ENCODE data around the gene DYSF. TPM values are rescaled to one million over a fixed set of nuclear protein-coding genes. Genes with fewer than 3 reads are reported as not detected.

The DYSF gene
- polyA plus RNA-seq, 4 donors = 0.67 to 5.0 (median 3.2) TPM

DNA sequence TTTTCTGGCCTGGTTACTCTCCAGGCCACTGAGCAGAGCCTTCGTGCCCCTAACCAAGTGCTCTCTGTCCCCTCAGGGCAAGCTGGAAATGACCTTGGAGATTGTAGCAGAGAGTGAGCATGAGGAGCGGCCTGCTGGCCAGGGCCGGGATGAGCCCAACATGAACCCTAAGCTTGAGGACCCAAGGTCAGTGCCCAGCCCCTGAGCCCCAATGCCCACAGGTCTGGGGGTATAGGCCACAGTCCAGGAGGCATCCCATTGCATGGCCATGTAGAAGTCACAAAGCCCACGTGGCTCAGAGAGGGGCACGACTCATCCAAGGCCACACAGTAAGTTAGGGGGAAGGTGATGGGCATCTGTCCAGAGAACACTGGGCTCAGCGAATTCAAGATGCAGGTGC is 227.6 kb downstream of the DYSF start:
- H3K9me3 ChIP-seq (ENCODE audit: control insufficient read depth in 2 of 2, insufficient read depth in 1 of 2, low read depth in 1 of 2, low read length in 1 of 2) = no peaks in the 10 kb centered on the region
- FAIRE-seq = no peak
- 75 to 87% (median 80%) methylated on average over 6 of the region's 6 CpGs for WGBS, 3 donors
- no peak for DNase-seq
- H3K36me3 ChIP-seq (ENCODE audit: control insufficient read depth in 3 of 3, insufficient read depth in 2 of 3, low read depth in 1 of 3, low read length in 3 of 3) = no peaks in the 10 kb centered on the region
- no peak overlapping the region for H3K27ac ChIP-seq (ENCODE audit: low read depth in 1 of 3, low read length in 2 of 3)
- no peaks in the 10 kb centered on the region for H3K4me1 ChIP-seq (ENCODE audit: control insufficient read depth in 3 of 3, insufficient read depth in 2 of 3, low read depth in 1 of 3, low read length in 2 of 3)
- H3K4me3 ChIP-seq (ENCODE audit: low read depth in 1 of 3, low read length in 3 of 3) = no peak overlapping the region
- no peaks in the 10 kb centered on the region for H3K27me3 ChIP-seq (ENCODE audit: control insufficient read depth in 3 of 3, insufficient read depth in 3 of 3, low read length in 3 of 3)

GRCh38 chr2:71681626-71682025 is 228.3 kb downstream of the DYSF start:
- 91 to 92% (median 91%) methylated on average over 5 of the region's 5 CpGs for WGBS, 3 donors

GRCh38 chr2:71682341-71682740 is 229.0 kb downstream of the DYSF start:
- FAIRE-seq = no peak
- H3K4me1 ChIP-seq (ENCODE audit: control insufficient read depth in 3 of 3, insufficient read depth in 2 of 3, low read depth in 1 of 3, low read length in 2 of 3) = no peaks in the 10 kb centered on the region
- H3K4me3 ChIP-seq (ENCODE audit: low read depth in 1 of 3, low read length in 3 of 3) = no peak overlapping the region
- H3K36me3 ChIP-seq (ENCODE audit: control insufficient read depth in 3 of 3, insufficient read depth in 2 of 3, low read depth in 1 of 3, low read length in 3 of 3) = no peaks in the 10 kb centered on the region
- no peak overlapping the region for H3K27ac ChIP-seq (ENCODE audit: low read depth in 1 of 3, low read length in 2 of 3)
- H3K9me3 ChIP-seq (ENCODE audit: control insufficient read depth in 2 of 2, insufficient read depth in 1 of 2, low read depth in 1 of 2, low read length in 1 of 2) = no peaks in the 10 kb centered on the region
- 88 to 95% (median 91%) methylated on average over 11 of the region's 11 CpGs for WGBS, 3 donors
- no peaks in the 10 kb centered on the region for H3K27me3 ChIP-seq (ENCODE audit: control insufficient read depth in 3 of 3, insufficient read depth in 3 of 3, low read length in 3 of 3)
- DNase-seq = no peak

More at GRCh38 chr2:71681626-71682025, 228.3 kb downstream of the DYSF start:
- Histone ChIP-seq H3K27ac (ENCODE audit: low read depth in 1 of 3, low read length in 2 of 3) (no peak overlapping the region), H3K9me3 (ENCODE audit: control insufficient read depth in 2 of 2, insufficient read depth in 1 of 2, low read depth in 1 of 2, low read length in 1 of 2) (no peaks in the 10 kb centered on the region), H3K27me3 (ENCODE audit: control insufficient read depth in 3 of 3, insufficient read depth in 3 of 3, low read length in 3 of 3) (no peaks in the 10 kb centered on the region), H3K4me1 (ENCODE audit: control insufficient read depth in 3 of 3, insufficient read depth in 2 of 3, low read depth in 1 of 3, low read length in 2 of 3) (no peaks in the 10 kb centered on the region), H3K4me3 (ENCODE audit: low read depth in 1 of 3, low read length in 3 of 3) (no peak overlapping the region), H3K36me3 (ENCODE audit: control insufficient read depth in 3 of 3, insufficient read depth in 2 of 3, low read depth in 1 of 3, low read length in 3 of 3) (no peaks in the 10 kb centered on the region)
- no peak for FAIRE-seq
- DNase-seq = no peak

- Histone ChIP-seq H3K4me3 (ENCODE audit: low read depth in 1 of 3, low read length in 3 of 3) (no peak overlapping the region), H3K4me1 (ENCODE audit: control insufficient read depth in 3 of 3, insufficient read depth in 2 of 3, low read depth in 1 of 3, low read length in 2 of 3) (no peaks in the 10 kb centered on the region), H3K27ac (ENCODE audit: low read depth in 1 of 3, low read length in 2 of 3) (no peak overlapping the region), H3K27me3 (ENCODE audit: control insufficient read depth in 3 of 3, insufficient read depth in 3 of 3, low read length in 3 of 3) (no peaks in the 10 kb centered on the region), H3K9me3 (ENCODE audit: control insufficient read depth in 2 of 2, insufficient read depth in 1 of 2, low read depth in 1 of 2, low read length in 1 of 2) (no peaks in the 10 kb centered on the region), H3K36me3 (ENCODE audit: control insufficient read depth in 3 of 3, insufficient read depth in 2 of 3, low read depth in 1 of 3, low read length in 3 of 3) (no peaks in the 10 kb centered on the region)
- DNase-seq (peak in 1 of 2 donors; percentile 29), FAIRE-seq (no peak)
- 35 to 54% (median 42%) methylated on average over 6 of the region's 6 CpGs for WGBS, 3 donors
Observed at GRCh38 chr2:71683070-71683469, 229.7 kb downstream of the DYSF start.

- FAIRE-seq (no peak), DNase-seq (no peak)
- Histone ChIP-seq H3K4me3 (ENCODE audit: low read depth in 1 of 3, low read length in 3 of 3) (no peak overlapping the region), H3K9me3 (ENCODE audit: control insufficient read depth in 2 of 2, insufficient read depth in 1 of 2, low read depth in 1 of 2, low read length in 1 of 2) (no peaks in the 10 kb centered on the region), H3K4me1 (ENCODE audit: control insufficient read depth in 3 of 3, insufficient read depth in 2 of 3, low read depth in 1 of 3, low read length in 2 of 3) (no peaks in the 10 kb centered on the region), H3K27ac (ENCODE audit: low read depth in 1 of 3, low read length in 2 of 3) (no peak overlapping the region), H3K27me3 (ENCODE audit: control insufficient read depth in 3 of 3, insufficient read depth in 3 of 3, low read length in 3 of 3) (no peaks in the 10 kb centered on the region), H3K36me3 (ENCODE audit: control insufficient read depth in 3 of 3, insufficient read depth in 2 of 3, low read depth in 1 of 3, low read length in 3 of 3) (no peaks in the 10 kb centered on the region)
- WGBS, 3 donors = 84 to 94% (median 91%) methylated on average over 1 of the region's 1 CpG
Observed at GRCh38 chr2:71683666-71684065, 230.3 kb downstream of the DYSF start.

DNA sequence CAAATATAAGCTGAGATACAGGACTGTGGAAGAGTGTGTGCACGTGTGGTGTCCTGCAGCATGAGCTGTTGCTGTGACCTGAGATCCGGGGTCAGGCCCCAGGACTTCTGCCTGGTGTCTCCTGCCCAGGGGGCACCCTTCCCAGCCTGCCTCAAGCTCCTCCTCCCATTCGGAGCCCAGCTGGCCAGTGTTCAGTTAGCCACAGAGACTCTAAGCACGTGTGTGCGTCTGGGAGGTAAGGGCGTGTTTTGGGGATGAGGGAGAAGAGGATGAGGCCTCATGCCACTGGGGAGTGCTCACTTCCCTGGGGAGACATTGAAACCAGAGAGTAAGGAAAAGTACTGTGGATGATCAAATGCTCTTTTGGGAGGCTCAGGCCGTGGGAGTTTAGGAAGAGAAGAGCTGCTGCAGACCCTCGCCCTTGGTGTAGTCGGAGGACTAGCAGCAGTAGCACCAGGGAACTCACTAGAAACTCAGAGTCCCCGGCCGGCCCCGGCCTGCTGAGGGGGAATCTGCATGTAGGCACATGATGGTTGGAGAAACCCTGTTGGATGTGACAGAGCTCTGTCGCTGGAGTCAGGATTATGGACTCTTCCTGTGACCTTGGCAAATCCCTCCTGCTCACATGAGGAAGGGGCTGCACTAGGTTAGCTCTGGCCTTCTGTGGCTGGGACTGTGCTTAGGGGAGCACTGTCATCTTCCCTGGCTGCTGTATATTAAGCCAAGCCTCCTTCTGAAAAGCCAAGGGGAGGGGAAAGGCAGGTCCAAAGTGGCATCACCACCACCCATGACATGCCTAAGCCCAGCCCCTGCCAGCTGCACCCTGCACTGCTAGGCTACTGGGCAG is 231.1 kb downstream of the DYSF start:
- Histone ChIP-seq H3K4me1 (ENCODE audit: control insufficient read depth in 3 of 3, insufficient read depth in 2 of 3, low read depth in 1 of 3, low read length in 2 of 3) (no peaks in the 10 kb centered on the region), H3K27ac (ENCODE audit: low read depth in 1 of 3, low read length in 2 of 3) (no peak overlapping the region), H3K9me3 (ENCODE audit: control insufficient read depth in 2 of 2, insufficient read depth in 1 of 2, low read depth in 1 of 2, low read length in 1 of 2) (no peaks in the 10 kb centered on the region), H3K36me3 (ENCODE audit: control insufficient read depth in 3 of 3, insufficient read depth in 2 of 3, low read depth in 1 of 3, low read length in 3 of 3) (no peaks in the 10 kb centered on the region), H3K27me3 (ENCODE audit: control insufficient read depth in 3 of 3, insufficient read depth in 3 of 3, low read length in 3 of 3) (no peaks in the 10 kb centered on the region), H3K4me3 (ENCODE audit: low read depth in 1 of 3, low read length in 3 of 3) (no peak overlapping the region)
- DNase-seq (no peak), FAIRE-seq (no peak)
- WGBS, 3 donors = 86 to 92% (median 90%) methylated on average over 13 of the region's 13 CpGs

DNA sequence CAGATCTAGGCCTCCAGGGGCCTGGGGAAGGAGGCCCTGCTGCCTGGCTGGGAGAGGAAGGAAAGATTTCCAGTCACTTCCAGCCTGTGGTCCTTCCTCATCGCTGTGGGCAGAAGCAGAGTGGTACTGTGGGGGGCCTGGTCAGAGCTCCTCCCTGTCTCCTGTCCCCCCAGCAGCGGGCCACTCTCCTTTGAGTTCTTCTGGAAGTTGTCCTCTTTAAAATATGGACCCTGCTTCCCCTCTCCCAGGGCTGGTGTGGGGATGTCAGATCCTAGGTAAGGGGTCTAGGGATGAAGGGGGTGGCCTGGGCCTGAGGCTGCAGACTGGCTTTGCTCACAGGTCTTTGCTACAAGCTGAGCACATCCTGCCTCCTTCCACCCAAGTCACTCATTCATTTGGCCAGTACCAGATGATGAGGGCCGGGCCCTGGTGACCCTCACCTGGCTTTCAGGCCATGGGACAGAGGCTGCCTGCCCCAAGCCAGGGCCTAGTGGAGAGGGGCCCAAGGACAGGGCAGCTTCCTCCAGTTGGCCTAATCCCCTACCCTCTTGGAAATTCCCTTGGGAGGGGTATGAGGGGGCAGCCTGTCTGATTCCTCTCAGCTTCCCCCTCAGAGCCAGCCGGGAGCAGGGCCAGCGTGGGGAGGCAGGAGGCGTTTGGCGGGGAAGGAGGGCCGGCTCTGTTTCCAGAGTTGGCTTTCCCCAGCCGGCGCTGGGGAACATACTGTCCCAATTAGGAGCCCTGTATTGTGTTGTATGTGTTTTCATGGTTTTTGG is 231.9 kb downstream of the DYSF start:
- DNase-seq (no peak), FAIRE-seq (no peak)
- H3K27ac ChIP-seq (ENCODE audit: low read depth in 1 of 3, low read length in 2 of 3) = no peak overlapping the region
- H3K4me1 ChIP-seq (ENCODE audit: control insufficient read depth in 3 of 3, insufficient read depth in 2 of 3, low read depth in 1 of 3, low read length in 2 of 3) = no peaks in the 10 kb centered on the region
- 92 to 93% (median 93%) methylated on average over 10 of the region's 10 CpGs for WGBS, 3 donors
- no peak overlapping the region for H3K4me3 ChIP-seq (ENCODE audit: low read depth in 1 of 3, low read length in 3 of 3)
- no peaks in the 10 kb centered on the region for H3K27me3 ChIP-seq (ENCODE audit: control insufficient read depth in 3 of 3, insufficient read depth in 3 of 3, low read length in 3 of 3)
- H3K9me3 ChIP-seq (ENCODE audit: control insufficient read depth in 2 of 2, insufficient read depth in 1 of 2, low read depth in 1 of 2, low read length in 1 of 2) = no peaks in the 10 kb centered on the region
- H3K36me3 ChIP-seq (ENCODE audit: control insufficient read depth in 3 of 3, insufficient read depth in 2 of 3, low read depth in 1 of 3, low read length in 3 of 3) = no peaks in the 10 kb centered on the region

GRCh38 chr2:71685941-71686611 is 232.7 kb downstream of the DYSF start:
- H3K4me1 ChIP-seq (ENCODE audit: control insufficient read depth in 3 of 3, insufficient read depth in 2 of 3, low read depth in 1 of 3, low read length in 2 of 3) = no peaks in the 10 kb centered on the region
- FAIRE-seq (no peak), DNase-seq (no peak)
- WGBS, 3 donors = 94 to 95% (median 94%) methylated on average over 13 of the region's 13 CpGs
- no peak overlapping the region for H3K4me3 ChIP-seq (ENCODE audit: low read depth in 1 of 3, low read length in 3 of 3)
- H3K27ac ChIP-seq (ENCODE audit: low read depth in 1 of 3, low read length in 2 of 3) = no peak overlapping the region
- H3K27me3 ChIP-seq (ENCODE audit: control insufficient read depth in 3 of 3, insufficient read depth in 3 of 3, low read length in 3 of 3) = no peaks in the 10 kb centered on the region
- no peaks in the 10 kb centered on the region for H3K9me3 ChIP-seq (ENCODE audit: control insufficient read depth in 2 of 2, insufficient read depth in 1 of 2, low read depth in 1 of 2, low read length in 1 of 2)
- no peaks in the 10 kb centered on the region for H3K36me3 ChIP-seq (ENCODE audit: control insufficient read depth in 3 of 3, insufficient read depth in 2 of 3, low read depth in 1 of 3, low read length in 3 of 3)
